Astrocyte of the spinal cord (primary cell): ENCODE results near the gene PLA2G3.

Experiments used
- DNase-seq: peaks from one replicate; pipeline ENCODE4 v3.0.0; 2011; ENCODE audit warnings: low read depth, low spot score
- H3K4me3 ChIP-seq: 2 replicates; pipeline ENCODE4 v1.5.1; 2011; ENCODE audit warnings: low read depth, mild to moderate bottlenecking, low read length, moderate library complexity
- in situ Hi-C: cut with HindIII; loops from 2 replicates; pipeline ENCODE4 v1.10.0; 2017; ENCODE audit warnings: low sequenced_read_pairs
- TF ChIP-seq, protein P1 (sequence below): IDR thresholded peaks from 2 replicates; pipeline ENCODE4 v1.5.1; 2012; ENCODE audit warnings: low read depth, mild to moderate bottlenecking, low read length, inconsistent platforms

PLA2G3 gene

DNA sequence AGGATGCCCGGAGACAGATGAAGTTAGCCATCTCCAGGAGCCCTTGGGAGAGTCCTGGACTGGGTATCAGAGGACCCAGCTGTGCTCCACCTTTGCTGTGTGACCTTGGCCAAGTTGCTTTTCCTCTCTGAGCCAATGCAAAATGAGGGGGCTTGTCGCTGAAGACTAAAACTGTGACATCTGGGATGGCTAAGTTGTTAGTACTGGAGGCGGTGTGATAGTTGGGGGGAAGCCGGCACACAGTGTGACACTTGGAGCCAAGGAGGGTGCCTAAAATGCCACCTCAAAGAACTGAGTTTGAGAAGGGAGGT lies 17.1 kb downstream of the PLA2G3 start:
- no peak for DNase-seq
- peak overlapping the region; percentile 49 for H3K4me3 ChIP-seq
- in situ Hi-C loops = no loop called here
- TF ChIP-seq, protein P1, sequence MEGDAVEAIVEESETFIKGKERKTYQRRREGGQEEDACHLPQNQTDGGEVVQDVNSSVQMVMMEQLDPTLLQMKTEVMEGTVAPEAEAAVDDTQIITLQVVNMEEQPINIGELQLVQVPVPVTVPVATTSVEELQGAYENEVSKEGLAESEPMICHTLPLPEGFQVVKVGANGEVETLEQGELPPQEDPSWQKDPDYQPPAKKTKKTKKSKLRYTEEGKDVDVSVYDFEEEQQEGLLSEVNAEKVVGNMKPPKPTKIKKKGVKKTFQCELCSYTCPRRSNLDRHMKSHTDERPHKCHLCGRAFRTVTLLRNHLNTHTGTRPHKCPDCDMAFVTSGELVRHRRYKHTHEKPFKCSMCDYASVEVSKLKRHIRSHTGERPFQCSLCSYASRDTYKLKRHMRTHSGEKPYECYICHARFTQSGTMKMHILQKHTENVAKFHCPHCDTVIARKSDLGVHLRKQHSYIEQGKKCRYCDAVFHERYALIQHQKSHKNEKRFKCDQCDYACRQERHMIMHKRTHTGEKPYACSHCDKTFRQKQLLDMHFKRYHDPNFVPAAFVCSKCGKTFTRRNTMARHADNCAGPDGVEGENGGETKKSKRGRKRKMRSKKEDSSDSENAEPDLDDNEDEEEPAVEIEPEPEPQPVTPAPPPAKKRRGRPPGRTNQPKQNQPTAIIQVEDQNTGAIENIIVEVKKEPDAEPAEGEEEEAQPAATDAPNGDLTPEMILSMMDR = no peak

GRCh38 chr22:31122532-31123291 lies 17.6 kb downstream of the PLA2G3 start, which contains the start of gene INPP5J:
Gene INPP5J, plus strand, starts transcription at chr22:31122966. Its CDS starts 49 bp downstream, at chr22:31123015.
- H3K4me3 ChIP-seq = peak within 1 kb of the TSS; percentile 49
- TF ChIP-seq, protein P1 = no peak
- DNase-seq = peak; percentile 49
- in situ Hi-C loops = no loop called here

GRCh38 chr22:31122196-31122531 lies 18.1 kb downstream of the PLA2G3 start:
- in situ Hi-C loops = no loop called here
- TF ChIP-seq, protein P1 = no peak
- H3K4me3 ChIP-seq = no peak overlapping the region
- no peak for DNase-seq

DNA sequence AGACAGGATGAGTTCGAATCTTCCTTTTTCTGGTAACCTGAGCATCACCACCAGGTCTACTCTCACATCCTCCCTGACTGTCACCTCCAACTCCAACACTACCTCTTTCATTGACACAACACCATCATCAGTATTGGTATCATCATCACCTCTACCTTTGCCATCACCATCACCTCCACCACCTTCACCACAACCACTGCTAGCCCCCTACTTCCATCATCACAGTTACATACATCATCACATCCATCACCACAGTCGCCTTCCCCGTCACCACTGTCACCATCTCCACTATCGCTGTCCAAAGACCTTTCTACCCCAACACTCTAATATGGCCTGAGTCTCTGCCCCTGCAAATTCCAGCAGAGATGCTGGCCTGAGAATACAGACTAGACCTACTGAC lies 18.9 kb downstream of the PLA2G3 start:
- DNase-seq = no peak
- in situ Hi-C loops = no loop called here
- TF ChIP-seq, protein P1 = no peak
- H3K4me3 ChIP-seq = no peak overlapping the region

- DNase-seq = no peak
- in situ Hi-C loops = no loop called here
- H3K4me3 ChIP-seq = no peak overlapping the region
- TF ChIP-seq, protein P1 = no peak
Measured at GRCh38 chr22:31120642-31121041, 19.7 kb downstream of the PLA2G3 start.

DNA sequence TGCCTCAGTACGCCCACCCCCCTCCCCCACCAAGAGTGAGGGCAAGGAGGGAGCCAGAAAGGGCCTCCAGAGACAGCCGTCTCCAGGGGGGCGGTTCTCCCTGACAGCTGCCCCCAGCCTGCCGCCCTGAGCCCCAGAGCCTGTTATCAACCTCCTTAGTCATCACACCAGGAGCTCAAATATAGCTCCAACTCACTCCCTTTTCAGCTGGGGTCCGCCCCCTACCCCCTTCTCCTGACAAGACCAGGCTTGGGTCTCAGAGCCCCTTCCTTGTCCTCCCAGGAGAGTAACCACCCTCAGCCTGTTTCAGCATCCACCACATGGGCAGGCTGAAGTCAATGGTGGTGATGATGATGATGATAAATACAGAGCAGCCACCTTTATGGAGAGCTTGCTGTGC lies 20.1 kb downstream of the PLA2G3 start:
- TF ChIP-seq, protein P1 = no peak
- H3K4me3 ChIP-seq = no peak overlapping the region
- in situ Hi-C loops = no loop called here
- no peak for DNase-seq
